ENCODE measurements around the gene CCDC77.

The CCDC77 gene

GRCh38 chr12:452667-453210, 51.3 kb downstream of the CCDC77 start:
- DNase-seq (ENCODE audit: low spot score): peak; percentile 35

- no peak for DNase-seq (ENCODE audit: low spot score)
These were observed 53.4 kb downstream of the CCDC77 start for GRCh38 chr12:454833-455232.

GRCh38 chr12:455821-456220, 54.4 kb downstream of the CCDC77 start:
- DNase-seq (ENCODE audit: low spot score): no peak

GRCh38 chr12:457676-458075, 56.2 kb downstream of the CCDC77 start:
- no peak for DNase-seq (ENCODE audit: low spot score)

GRCh38 chr12:459050-459429, 57.6 kb downstream of the CCDC77 start:
- DNase-seq (ENCODE audit: low spot score): no peak

- DNase-seq (ENCODE audit: low spot score): peak; percentile 37
These were observed 58.2 kb downstream of the CCDC77 start, which contains the start of gene B4GALNT3 for GRCh38 chr12:459430-460258. B4GALNT3 (plus strand) TSS chr12:459939; CDS start chr12:460377, 438 bp downstream.

GRCh38 chr12:460261-461230, 59.1 kb downstream of the CCDC77 start:
- DNase-seq (ENCODE audit: low spot score): no peak

GRCh38 chr12:461425-461824, 60.0 kb downstream of the CCDC77 start:
- no peak for DNase-seq (ENCODE audit: low spot score)

GRCh38 chr12:462936-463705, 61.7 kb downstream of the CCDC77 start:
- DNase-seq (ENCODE audit: low spot score): no peak

- no peak for DNase-seq (ENCODE audit: low spot score)
These were observed 63.2 kb downstream of the CCDC77 start for GRCh38 chr12:464484-465267.

GRCh38 chr12:466039-466438, 64.6 kb downstream of the CCDC77 start:
- no peak for DNase-seq (ENCODE audit: low spot score)

- no peak for DNase-seq (ENCODE audit: low spot score)
These were observed 65.3 kb downstream of the CCDC77 start for GRCh38 chr12:466762-467161.

- DNase-seq (ENCODE audit: low spot score): no peak
These were observed 66.1 kb downstream of the CCDC77 start for GRCh38 chr12:467591-467990.

GRCh38 chr12:468671-469389, 67.4 kb downstream of the CCDC77 start:
- DNase-seq (ENCODE audit: low spot score): no peak

- DNase-seq (ENCODE audit: low spot score): no peak
These were observed 68.7 kb downstream of the CCDC77 start for GRCh38 chr12:470133-470532.

GRCh38 chr12:473198-473597, 71.8 kb downstream of the CCDC77 start:
- no peak for DNase-seq (ENCODE audit: low spot score)

GRCh38 chr12:473863-474577, 72.6 kb downstream of the CCDC77 start:
- DNase-seq (ENCODE audit: low spot score): no peak

- DNase-seq (ENCODE audit: low spot score): no peak
These were observed 73.8 kb downstream of the CCDC77 start for GRCh38 chr12:475286-475685.

GRCh38 chr12:479161-479560, 77.7 kb downstream of the CCDC77 start:
- no peak for DNase-seq (ENCODE audit: low spot score)
